Activated CD8-positive, alpha-beta T cell treated with anti-CD3 and anti-CD28 coated beads, Interleukin-2, amount 10 ng/mL, durations not matched to agents 7 days and 5 days (primary cell): ENCODE results near the gene IFRD1. TPM values are rescaled to one million over a fixed set of nuclear protein-coding genes. Genes with fewer than 3 reads are reported as not detected.

Experiments used
- ATAC-seq: fragments of 150-1000 bp; cut with Tn5 transposase; one replicate; pipeline ENCODE4 v1.10.0; 2021; ENCODE audit warnings: moderate library complexity
- CTCF ChIA-PET: fragments of 350-600 bp; sonication (Branson Sonifier 250); formaldehyde crosslinking; loops from one replicate; lab custom pipeline; 2021; ENCODE audit warnings: antibody characterized with exemption; lab: Charles Lee
- POLR2A ChIA-PET: fragments of 350-600 bp; sonication (Branson Sonifier 250); formaldehyde crosslinking; loops from one replicate; lab custom pipeline; 2021; ENCODE audit warnings: antibody characterized with exemption; lab: Charles Lee
- DNase-seq: peaks from one replicate; pipeline ENCODE4 v3.0.0-alpha.2; 2020
- H3K27ac Mint-ChIP-seq: one replicate; pipeline ENCODE4 v1.8.0; 2021; ENCODE audit warnings: mild to moderate bottlenecking, mixed read lengths
- H3K27me3 Mint-ChIP-seq: one replicate; pipeline ENCODE4 v1.8.0; 2021; ENCODE audit warnings: low read depth, mixed read lengths
- H3K36me3 Mint-ChIP-seq: one replicate; pipeline ENCODE4 v1.8.0; 2021; ENCODE audit warnings: low read depth, mixed read lengths
- H3K4me1 Mint-ChIP-seq: one replicate; pipeline ENCODE4 v1.8.0; 2021; ENCODE audit warnings: low read depth, mixed read lengths
- H3K4me3 Mint-ChIP-seq: one replicate; pipeline ENCODE4 v1.8.0; 2021; ENCODE audit warnings: mild to moderate bottlenecking, mixed read lengths
- H3K9me3 Mint-ChIP-seq: one replicate; pipeline ENCODE4 v1.8.0; 2022; ENCODE audit warnings: mixed read lengths; ENCODE audit not compliant: insufficient read depth
- total RNA-seq, 2 experiments: library from RNA; stranded (reverse); gene quantifications; one replicate each; pipeline ENCODE4 v1.2.3, GENCODE V29; 2021

IFRD1 gene, protein sequence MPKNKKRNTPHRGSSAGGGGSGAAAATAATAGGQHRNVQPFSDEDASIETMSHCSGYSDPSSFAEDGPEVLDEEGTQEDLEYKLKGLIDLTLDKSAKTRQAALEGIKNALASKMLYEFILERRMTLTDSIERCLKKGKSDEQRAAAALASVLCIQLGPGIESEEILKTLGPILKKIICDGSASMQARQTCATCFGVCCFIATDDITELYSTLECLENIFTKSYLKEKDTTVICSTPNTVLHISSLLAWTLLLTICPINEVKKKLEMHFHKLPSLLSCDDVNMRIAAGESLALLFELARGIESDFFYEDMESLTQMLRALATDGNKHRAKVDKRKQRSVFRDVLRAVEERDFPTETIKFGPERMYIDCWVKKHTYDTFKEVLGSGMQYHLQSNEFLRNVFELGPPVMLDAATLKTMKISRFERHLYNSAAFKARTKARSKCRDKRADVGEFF
- total RNA-seq: 10 to 100 TPM; 40.1 to 42.5 TPM

DNA sequence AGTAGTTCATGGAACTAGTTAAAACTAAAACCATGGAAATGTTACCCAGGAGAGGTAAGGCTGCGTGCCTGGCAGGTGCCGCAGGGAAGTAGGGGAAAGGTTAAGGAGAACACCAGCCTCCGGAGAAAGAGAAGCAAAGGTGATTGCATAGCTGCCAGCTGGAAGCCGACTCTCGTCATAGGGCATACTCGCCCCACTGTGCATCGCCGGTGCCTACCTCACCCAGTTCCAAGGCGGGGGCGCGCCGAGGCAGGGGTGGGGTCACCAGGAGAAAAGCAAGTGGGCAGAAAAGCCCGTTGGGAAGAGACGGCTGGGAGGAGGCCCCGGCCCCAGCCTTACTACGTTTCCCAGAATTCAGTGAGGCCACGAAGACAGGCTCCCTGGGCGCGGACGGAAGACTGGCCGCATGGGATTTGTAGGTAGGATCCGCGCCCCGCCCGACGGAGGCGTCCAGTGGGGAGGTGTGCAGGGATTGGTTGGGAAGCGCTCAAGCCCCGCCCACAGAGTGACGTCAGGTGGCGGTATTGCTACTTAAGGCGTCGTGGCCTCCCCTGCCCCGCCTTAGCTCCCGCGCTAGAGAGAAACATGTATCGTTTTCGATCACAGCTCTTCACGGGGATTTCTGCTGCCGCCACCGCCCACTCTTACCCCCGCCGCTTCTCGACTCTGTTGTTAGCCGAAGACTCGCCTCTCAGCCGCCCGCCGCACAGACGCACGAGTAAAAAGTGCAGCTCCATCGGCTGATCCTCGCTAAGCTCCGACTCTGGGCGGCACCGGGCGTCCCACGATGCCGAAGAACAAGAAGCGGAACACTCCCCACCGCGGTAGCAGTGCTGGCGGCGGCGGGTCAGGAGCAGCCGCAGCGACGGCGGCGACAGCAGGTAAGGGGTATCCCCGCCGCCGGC lies at the start of gene IFRD1:
Gene IFRD1, plus strand, starts transcription at position 559 of the 905 bp plus-strand sequence. Its CDS starts 229 bp downstream, at position 788.
- peak; percentile 98 for DNase-seq
- no peaks in the 10 kb centered on the region for H3K27me3 Mint-ChIP-seq
- POLR2A ChIA-PET: interaction anchor here (0.6 to 2.8 kb wide), 14 partner anchors 8 to 350 kb away, joined by 3 to 18 read pairs (median 4); partner anchors contain the start of genes DOCK4, TMEM168 and ZNF277
- ATAC-seq: peak; percentile 82
- CTCF ChIA-PET: interaction anchor here (1.0 to 2.9 kb wide), 4 partner anchors 11 to 29 kb away, joined by 3 to 14 read pairs (median 7); no protein-coding TSS in a partner anchor
- peak within 1 kb of the TSS; percentile 97 for H3K4me3 Mint-ChIP-seq
- H3K4me1 Mint-ChIP-seq: peaks cover 35% of the 10 kb centered on the region
- H3K36me3 Mint-ChIP-seq: peaks cover 4% of the 10 kb centered on the region
- peak within 1 kb of the TSS; percentile 99 for H3K27ac Mint-ChIP-seq
- H3K9me3 Mint-ChIP-seq: no peaks in the 10 kb centered on the region

DNA sequence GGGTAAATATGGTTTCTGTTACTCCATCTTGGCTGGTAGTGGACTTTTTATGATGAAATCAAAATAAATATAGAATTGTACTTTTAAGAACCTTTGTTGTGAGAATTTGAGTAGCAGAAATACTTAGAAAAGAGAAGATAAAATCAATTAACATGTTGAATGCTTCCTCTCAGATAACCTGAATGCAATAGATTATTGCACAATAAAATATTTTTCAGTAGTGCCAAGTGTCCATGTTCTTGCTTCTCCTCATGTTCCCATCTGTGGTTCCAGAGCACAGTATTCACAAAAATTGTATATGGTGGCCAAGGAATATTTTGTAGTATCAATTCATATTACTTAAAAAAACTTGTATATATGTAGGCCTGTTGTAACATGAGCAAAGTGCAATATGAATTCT lies 45.9 kb upstream of the IFRD1 start:
- CTCF ChIA-PET: no interaction called here
- H3K4me3 Mint-ChIP-seq: no peak overlapping the region
- no peaks in the 10 kb centered on the region for H3K9me3 Mint-ChIP-seq

DNA sequence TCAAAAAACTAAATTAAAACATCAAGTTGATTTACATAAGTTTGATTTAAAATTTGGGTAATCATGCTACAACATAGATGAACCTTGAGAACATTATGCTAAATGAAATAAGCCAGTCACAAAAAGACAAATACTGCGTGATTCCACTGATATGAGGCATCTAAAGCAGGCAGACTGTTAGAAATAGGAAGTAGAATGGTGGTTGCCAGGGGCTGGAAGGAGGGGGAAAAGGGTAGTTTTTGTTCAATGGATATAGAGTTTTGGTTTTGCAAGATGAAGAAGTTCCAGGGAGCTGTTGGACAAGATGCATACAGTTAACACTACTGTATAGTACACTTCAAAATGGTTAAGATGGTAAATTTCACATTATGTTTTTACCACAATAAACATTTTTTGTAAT lies 45.0 kb upstream of the IFRD1 start:
- H3K4me3 Mint-ChIP-seq: no peak overlapping the region
- H3K27me3 Mint-ChIP-seq: peaks cover 20% of the 10 kb centered on the region
- no peaks in the 10 kb centered on the region for H3K4me1 Mint-ChIP-seq
- no peaks in the 10 kb centered on the region for H3K9me3 Mint-ChIP-seq
- no peak for ATAC-seq
- CTCF ChIA-PET: no interaction called here
- POLR2A ChIA-PET: no interaction called here
- H3K27ac Mint-ChIP-seq: no peak overlapping the region
- no peaks in the 10 kb centered on the region for H3K36me3 Mint-ChIP-seq
- DNase-seq: no peak

More for the DNA sequence above, 45.9 kb upstream of the IFRD1 start:
- DNase-seq (no peak), ATAC-seq (no peak)
- H3K4me1 Mint-ChIP-seq: peaks cover 2% of the 10 kb centered on the region
- H3K36me3 Mint-ChIP-seq: no peaks in the 10 kb centered on the region
- no peak overlapping the region for H3K27ac Mint-ChIP-seq
- POLR2A ChIA-PET: no interaction called here
- peaks cover 22% of the 10 kb centered on the region for H3K27me3 Mint-ChIP-seq

DNA sequence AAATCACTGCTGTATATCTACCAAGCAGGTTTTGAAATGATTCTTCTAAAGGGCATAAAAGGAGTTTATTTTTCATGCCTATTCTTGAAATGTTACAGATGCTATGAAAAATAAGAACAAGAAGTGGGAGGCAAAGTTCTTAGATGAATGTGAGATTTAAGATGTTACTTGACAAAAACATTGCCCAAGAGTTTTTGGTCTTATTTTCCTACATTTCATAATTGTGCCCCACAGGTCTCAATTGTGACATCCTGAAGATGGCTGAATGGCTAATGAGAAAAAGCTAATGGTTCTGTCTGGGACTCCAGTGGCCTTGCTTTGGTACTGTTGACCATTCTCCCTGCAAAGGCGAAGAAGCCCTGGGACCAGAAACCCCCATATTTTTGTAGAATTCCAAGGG lies 43.0 kb upstream of the IFRD1 start:
- no peak for DNase-seq
- POLR2A ChIA-PET: no interaction called here
- Mint-ChIP-seq H3K4me1 (no peaks in the 10 kb centered on the region), H3K36me3 (no peaks in the 10 kb centered on the region), H3K9me3 (no peaks in the 10 kb centered on the region), H3K27me3 (peaks cover 23% of the 10 kb centered on the region), H3K4me3 (no peak overlapping the region), H3K27ac (no peak overlapping the region)
- ATAC-seq: no peak
- CTCF ChIA-PET: no interaction called here

DNA sequence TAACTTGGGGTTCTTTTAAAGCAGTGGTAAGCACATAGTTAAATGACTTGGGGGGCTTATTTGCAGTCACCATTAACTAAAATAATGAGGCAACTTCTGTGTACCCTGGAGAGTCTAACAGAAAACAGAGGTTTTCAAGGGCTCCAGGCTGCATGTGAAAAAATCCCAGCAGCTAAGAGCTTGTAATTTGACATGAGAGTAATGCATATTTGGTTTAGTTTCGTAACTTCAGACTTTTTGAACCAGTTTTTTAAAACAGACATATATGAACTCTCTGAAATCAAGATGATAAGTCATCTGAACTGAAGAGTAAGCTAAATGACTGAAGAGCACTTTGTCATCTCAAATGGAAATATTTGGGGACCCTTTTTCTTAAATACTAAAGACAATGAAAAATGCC lies 40.2 kb upstream of the IFRD1 start:
- H3K36me3 Mint-ChIP-seq: no peaks in the 10 kb centered on the region
- ChIA-PET CTCF (no interaction called here), POLR2A (no interaction called here)
- DNase-seq: no peak
- H3K27me3 Mint-ChIP-seq: peaks cover 24% of the 10 kb centered on the region
- no peak overlapping the region for H3K27ac Mint-ChIP-seq
- no peak for ATAC-seq
- H3K4me1 Mint-ChIP-seq: no peaks in the 10 kb centered on the region
- H3K4me3 Mint-ChIP-seq: no peak overlapping the region
- H3K9me3 Mint-ChIP-seq: no peaks in the 10 kb centered on the region

DNA sequence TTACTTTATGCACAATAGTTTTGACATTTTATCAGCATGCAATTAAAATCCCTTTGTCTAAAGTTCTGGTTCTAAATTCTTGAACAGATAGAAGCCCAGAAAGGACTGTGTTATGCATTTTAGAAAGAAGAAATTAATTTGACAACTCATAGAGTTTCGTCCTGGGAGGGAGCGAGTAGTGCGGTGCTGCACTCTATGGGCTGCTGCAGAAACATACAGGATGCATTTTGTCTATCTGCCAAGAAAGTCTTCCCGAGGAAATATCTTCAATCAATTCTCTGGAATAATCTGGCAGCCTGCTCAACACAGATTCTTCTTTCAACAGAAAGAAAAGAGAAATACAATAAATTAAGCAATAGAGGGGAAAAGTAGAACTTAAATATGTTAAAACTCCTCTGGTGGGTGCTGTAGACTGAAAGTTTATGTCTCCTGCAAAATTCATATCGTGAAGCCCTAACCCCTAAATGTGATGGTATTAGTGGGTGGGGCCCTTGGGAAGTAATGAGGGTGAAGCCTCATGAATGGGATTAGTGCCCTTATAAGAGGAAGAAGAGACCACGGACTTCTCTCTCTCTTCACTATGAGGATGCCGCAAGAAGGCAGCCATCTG lies 39.0 kb upstream of the IFRD1 start:
- POLR2A ChIA-PET: no interaction called here
- CTCF ChIA-PET: interaction anchor here (0.7 kb wide), 1 partner anchor 331 kb away, joined by 3 read pairs; no protein-coding TSS in a partner anchor
- Mint-ChIP-seq H3K27me3 (peaks cover 22% of the 10 kb centered on the region), H3K27ac (no peak overlapping the region), H3K9me3 (no peaks in the 10 kb centered on the region), H3K36me3 (no peaks in the 10 kb centered on the region), H3K4me3 (no peak overlapping the region), H3K4me1 (no peaks in the 10 kb centered on the region)
- DNase-seq (no peak), ATAC-seq (no peak)

DNA sequence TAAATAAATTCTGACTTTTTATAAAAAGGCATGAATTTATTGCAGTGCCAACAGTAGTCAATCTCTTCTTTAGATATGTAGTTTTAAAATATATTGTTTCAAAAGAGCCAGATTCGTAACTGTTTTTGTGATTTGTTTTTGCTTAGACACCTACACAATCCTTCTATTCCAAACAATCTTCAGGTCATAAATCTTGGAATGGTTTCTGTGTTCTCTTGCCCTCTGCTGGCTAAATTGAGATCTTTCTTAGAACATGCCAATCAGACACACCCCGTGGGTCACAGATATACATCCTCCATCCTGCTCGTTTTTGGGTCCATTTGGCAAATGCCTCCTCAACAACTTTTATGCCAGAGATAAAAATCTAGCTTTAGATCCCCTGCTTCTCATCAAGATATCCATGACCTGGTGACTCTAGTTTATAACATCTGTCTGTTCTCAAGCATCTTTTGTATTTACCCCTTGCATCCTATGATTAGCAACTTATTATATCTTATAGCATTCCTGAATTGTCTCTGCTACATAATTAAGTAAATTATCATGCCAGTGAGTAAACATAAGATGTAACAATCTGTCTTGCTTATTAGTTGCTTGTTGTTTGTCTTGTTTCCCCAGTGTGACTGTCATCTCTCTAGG lies 35.3 kb upstream of the IFRD1 start:
- no peaks in the 10 kb centered on the region for H3K9me3 Mint-ChIP-seq
- H3K27me3 Mint-ChIP-seq: peaks cover 9% of the 10 kb centered on the region
- ChIA-PET CTCF (interaction anchor here (2.1 kb wide), 1 partner anchor 37 kb away, joined by 5 read pairs; no protein-coding TSS in a partner anchor), POLR2A (no interaction called here)
- no peaks in the 10 kb centered on the region for H3K36me3 Mint-ChIP-seq
- DNase-seq: no peak
- peak; percentile 42 for ATAC-seq
- H3K27ac Mint-ChIP-seq: no peak overlapping the region
- no peak overlapping the region for H3K4me3 Mint-ChIP-seq
- no peaks in the 10 kb centered on the region for H3K4me1 Mint-ChIP-seq

DNA sequence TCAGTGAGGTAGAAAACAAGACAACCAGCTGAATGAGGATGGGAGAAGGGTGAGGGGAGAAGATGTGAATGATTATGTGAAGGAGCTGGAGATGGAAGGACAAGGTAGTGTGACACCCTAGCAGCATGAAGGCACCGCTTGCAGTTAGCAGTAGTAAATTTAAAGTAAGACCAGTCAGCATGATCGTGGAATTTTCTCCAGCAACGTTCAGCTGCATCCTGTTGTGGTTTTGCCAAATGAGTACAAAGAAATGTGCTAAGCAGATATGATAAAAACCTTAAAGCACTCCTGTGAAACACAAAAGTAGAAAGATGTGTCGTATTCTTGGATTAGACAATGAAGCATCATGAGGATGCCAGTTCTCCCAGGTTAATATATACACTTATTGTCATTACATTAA lies 34.1 kb upstream of the IFRD1 start:
- no peaks in the 10 kb centered on the region for H3K36me3 Mint-ChIP-seq
- POLR2A ChIA-PET: no interaction called here
- CTCF ChIA-PET: interaction anchor here (1.0 to 2.1 kb wide), 2 partner anchors 36 to 675 kb away, joined by 3 to 5 read pairs; no protein-coding TSS in a partner anchor

DNA sequence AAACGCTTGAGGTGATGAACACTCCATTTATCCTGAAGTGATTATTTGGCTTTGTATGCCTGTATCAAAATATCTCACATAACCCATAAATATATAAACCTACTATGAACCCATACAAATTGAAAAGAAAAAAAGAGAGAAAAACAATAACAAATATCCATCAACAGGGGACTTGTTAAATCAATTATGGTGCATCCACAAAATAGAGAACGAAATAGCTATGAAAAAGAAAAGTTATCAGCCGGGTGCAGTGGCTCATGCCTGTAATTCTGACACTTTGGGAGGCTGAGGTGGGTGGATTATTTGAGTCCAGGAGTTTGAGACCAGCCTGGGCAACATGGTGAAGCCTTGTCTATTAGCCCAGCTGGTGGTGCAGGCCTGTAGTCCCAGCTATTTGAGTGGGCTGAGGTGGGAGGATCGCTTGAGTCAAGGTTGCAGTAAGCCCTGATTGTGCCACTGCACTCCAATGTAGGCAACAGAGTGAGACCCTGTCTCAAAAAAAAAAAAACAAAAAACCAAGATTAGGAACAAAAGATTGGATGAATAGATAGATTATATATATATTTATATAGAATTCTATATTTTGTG lies 30.6 kb upstream of the IFRD1 start:
- POLR2A ChIA-PET: interaction anchor here (1.0 kb wide), 1 partner anchor 31 kb away, joined by 3 read pairs; the partner anchor contains the start of gene IFRD1
- H3K27ac Mint-ChIP-seq: no peak overlapping the region
- H3K9me3 Mint-ChIP-seq: no peaks in the 10 kb centered on the region

More for the DNA sequence above, 34.1 kb upstream of the IFRD1 start:
- no peak for DNase-seq
- H3K4me3 Mint-ChIP-seq: no peak overlapping the region
- no peaks in the 10 kb centered on the region for H3K9me3 Mint-ChIP-seq
- ATAC-seq: no peak
- no peak overlapping the region for H3K27ac Mint-ChIP-seq
- no peaks in the 10 kb centered on the region for H3K4me1 Mint-ChIP-seq
- peaks cover 6% of the 10 kb centered on the region for H3K27me3 Mint-ChIP-seq

DNA sequence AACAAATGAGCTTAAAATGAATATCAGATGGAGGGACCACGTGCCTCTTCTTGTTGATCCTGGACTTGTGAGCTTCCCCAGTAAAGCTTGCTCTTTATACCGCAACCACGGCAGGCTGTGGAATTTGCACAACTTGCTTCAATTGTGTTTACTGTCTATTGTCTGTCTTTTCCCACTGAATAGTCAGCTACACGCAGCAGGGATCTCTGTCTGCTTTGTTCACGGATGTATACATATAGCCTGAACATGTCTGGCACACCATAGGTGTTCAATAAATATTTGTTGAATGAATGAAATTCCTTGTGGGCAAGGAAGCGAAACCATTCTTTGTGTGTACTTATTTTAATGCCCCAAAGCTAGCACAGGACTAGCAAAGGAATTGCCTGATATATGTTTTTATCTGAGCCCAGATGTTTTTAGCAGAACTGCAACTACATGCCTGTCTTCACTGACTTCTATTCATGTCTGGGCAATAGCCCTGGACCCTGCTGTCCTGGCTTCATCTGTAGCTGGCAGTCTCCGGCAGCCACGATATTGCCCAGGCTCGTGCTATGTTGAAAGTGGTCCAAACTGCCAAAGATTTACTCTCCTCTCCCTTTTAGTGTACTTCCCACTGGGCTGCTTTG lies 29.9 kb upstream of the IFRD1 start:
- DNase-seq (no peak), ATAC-seq (no peak)
- ChIA-PET CTCF (interaction anchor here (3.9 kb wide), 1 partner anchor 31 kb away, joined by 14 read pairs; the partner anchor contains the start of gene IFRD1), POLR2A (interaction anchor here (0.8 to 1.0 kb wide), 2 partner anchors 30 to 31 kb away, joined by 3 read pairs; partner anchors contain the start of gene IFRD1)
- no peak overlapping the region for H3K27ac Mint-ChIP-seq
- H3K27me3 Mint-ChIP-seq: no peaks in the 10 kb centered on the region
- H3K4me3 Mint-ChIP-seq: no peak overlapping the region
- H3K4me1 Mint-ChIP-seq: peaks cover 23% of the 10 kb centered on the region
- H3K9me3 Mint-ChIP-seq: no peaks in the 10 kb centered on the region
- H3K36me3 Mint-ChIP-seq: no peaks in the 10 kb centered on the region

More for the DNA sequence above, 30.6 kb upstream of the IFRD1 start:
- peaks cover 23% of the 10 kb centered on the region for H3K4me1 Mint-ChIP-seq
- DNase-seq (no peak), ATAC-seq (no peak)
- H3K27me3 Mint-ChIP-seq: no peaks in the 10 kb centered on the region
- no peak overlapping the region for H3K4me3 Mint-ChIP-seq
- CTCF ChIA-PET: interaction anchor here (3.9 kb wide), 1 partner anchor 32 kb away, joined by 14 read pairs; the partner anchor contains the start of gene IFRD1
- H3K36me3 Mint-ChIP-seq: no peaks in the 10 kb centered on the region
